ENCODE measurements around the gene SPINK8.

DNA sequence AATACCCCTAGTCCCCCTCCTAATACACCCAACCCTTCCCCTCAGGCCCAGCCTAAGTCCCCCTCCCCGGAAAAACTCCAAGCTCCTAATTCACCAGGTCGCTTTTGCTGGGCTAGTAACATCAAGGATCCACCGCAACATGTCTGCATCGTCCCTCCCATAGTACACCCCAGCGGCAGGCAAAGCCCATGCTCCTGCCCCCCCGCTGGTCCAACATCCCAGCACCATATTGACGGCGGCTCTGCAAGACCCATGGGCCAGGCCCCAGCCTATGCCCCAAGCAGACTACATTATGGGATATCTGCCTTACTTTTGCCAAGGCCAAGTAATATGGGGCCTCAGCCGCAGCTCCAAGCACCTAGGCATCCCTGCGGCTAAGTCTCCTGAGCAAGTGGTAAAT is 59.0 kb downstream of the SPINK8 start:
- TF ChIP-seq ZNF274 (IDR thresholded peaks at IDR 0.05; ENCODE audit: low read depth, low read length) (no peak), YY1 (IDR thresholded peaks at IDR 0.05; ENCODE audit: insufficient read depth, insufficient read length) (no peak)

Measured in NT2/D1 (cell line).